Right atrium auricular region (tissue), 2 donors: ENCODE measurements around the gene PPP1R14C. TPM values are rescaled to one million over a fixed set of nuclear protein-coding genes. Genes with fewer than 3 reads are reported as not detected.

Experiments used
- DNase-seq: peaks from one replicate; pipeline ENCODE4 v3.0.0-alpha.2; 2019; ENCODE audit warnings: low spot score
- H3K27ac ChIP-seq, 2 donors: fragments of 200-600 bp; sonication (generic); 1 replicate in 1 of 2; 2 replicates in 1 of 2; pipeline ENCODE4 v1.5.1; 2016 to 2019
- H3K27me3 ChIP-seq, 2 donors: fragments of 200-600 bp; sonication (generic); one replicate each; pipeline versions ENCODE4 v1.5.1 to v1.6.0; 2017 to 2019
- H3K36me3 ChIP-seq: fragments of 200-600 bp; sonication (generic); one replicate; pipeline ENCODE4 v1.5.1; 2016
- H3K4me1 ChIP-seq, 2 donors: fragments of 200-600 bp; sonication (generic); one replicate each; pipeline versions ENCODE4 v1.5.1 to v1.6.0; 2017 to 2019
- H3K4me3 ChIP-seq, 2 donors: fragments of 200-600 bp; sonication (generic); 1 replicate in 1 of 2; 2 replicates in 1 of 2; pipeline ENCODE4 v1.5.1; 2017 to 2019; ENCODE audit warnings: mild to moderate bottlenecking in 1 of 2, moderate library complexity in 1 of 2
- H3K9me3 ChIP-seq, 2 donors: fragments of 200-600 bp; sonication (generic); one replicate each; pipeline ENCODE4 v1.5.1; 2019
- CTCF ChIP-seq, 2 donors: fragments of 200-600 bp; sonication (generic); IDR thresholded peaks; one replicate each; pipeline ENCODE4 v1.5.1; 2019; ENCODE audit warnings: antibody characterized with exemption in 2 of 2
- total RNA-seq, 2 donors: library from RNA; depleted of rRNA; stranded (reverse); fragments of >200 nt; gene quantifications; one replicate each; pipeline ENCODE4 v1.1.0, GENCODE V29; 2016

PPP1R14C gene
- total RNA-seq, 2 donors from 2014 or later, result 85.4 to 130 TPM

GRCh38 chr6:150209415-150209814 lies 66.6 kb downstream of the PPP1R14C start:
- H3K9me3 ChIP-seq, result no peaks in the 10 kb centered on the region
- H3K4me3 ChIP-seq, result no peak overlapping the region
- no peaks in the 10 kb centered on the region for H3K27me3 ChIP-seq
- H3K36me3 ChIP-seq, result no peaks in the 10 kb centered on the region
- no peak for DNase-seq
- peaks cover 0 to 29% of the 10 kb centered on the region in 2 donors for H3K4me1 ChIP-seq
- H3K27ac ChIP-seq, result peak overlapping the region in 1 of 2 donors; percentile 50
- no peak for TF ChIP-seq CTCF (IDR thresholded peaks at IDR 0.05)

GRCh38 chr6:150211700-150212511 lies 69.1 kb downstream of the PPP1R14C start:
- no peak overlapping the region for H3K27ac ChIP-seq
- no peaks in the 10 kb centered on the region for H3K9me3 ChIP-seq
- DNase-seq, result peak; percentile 13
- TF ChIP-seq CTCF (IDR thresholded peaks at IDR 0.05), result no peak
- H3K36me3 ChIP-seq, result no peaks in the 10 kb centered on the region
- peaks cover 0 to 25% of the 10 kb centered on the region in 2 donors for H3K4me1 ChIP-seq
- no peak overlapping the region for H3K4me3 ChIP-seq
- H3K27me3 ChIP-seq, result no peaks in the 10 kb centered on the region

GRCh38 chr6:150212778-150213177 lies 69.9 kb downstream of the PPP1R14C start:
- Histone ChIP-seq H3K9me3 (no peaks in the 10 kb centered on the region), H3K36me3 (no peaks in the 10 kb centered on the region), H3K27ac (no peak overlapping the region), H3K27me3 (no peaks in the 10 kb centered on the region), H3K4me1 (peaks cover 0 to 23% of the 10 kb centered on the region in 2 donors), H3K4me3 (no peak overlapping the region)
- DNase-seq, result no peak
- TF ChIP-seq CTCF (IDR thresholded peaks at IDR 0.05), result no peak

- H3K27ac ChIP-seq, result no peak overlapping the region
- H3K27me3 ChIP-seq, result no peaks in the 10 kb centered on the region
- DNase-seq, result no peak
- no peaks in the 10 kb centered on the region for H3K9me3 ChIP-seq
- peaks cover 0 to 18% of the 10 kb centered on the region in 2 donors for H3K4me1 ChIP-seq
- no peak overlapping the region for H3K4me3 ChIP-seq
- no peaks in the 10 kb centered on the region for H3K36me3 ChIP-seq
- TF ChIP-seq CTCF (IDR thresholded peaks at IDR 0.05), result no peak
These were observed 70.5 kb downstream of the PPP1R14C start for GRCh38 chr6:150213301-150213700.

GRCh38 chr6:150214310-150214709 lies 71.5 kb downstream of the PPP1R14C start:
- Histone ChIP-seq H3K9me3 (no peaks in the 10 kb centered on the region), H3K27ac (no peak overlapping the region), H3K4me1 (peaks cover 0 to 16% of the 10 kb centered on the region in 2 donors), H3K4me3 (no peak overlapping the region), H3K27me3 (no peaks in the 10 kb centered on the region), H3K36me3 (no peaks in the 10 kb centered on the region)
- no peak for TF ChIP-seq CTCF (IDR thresholded peaks at IDR 0.05)
- no peak for DNase-seq
